ENCODE results near the gene RABL6.
"Not testable (repeated sequence)": the region's sequence is repeated elsewhere in the genome, so short reads cannot be mapped to it uniquely, and the experiment has no call there.

Gene RABL6

GRCh38 chr9:136807281-136808074 is at the start of gene RABL6:
TSS of gene RABL6 (plus strand) at chr9:136807948. CDS start at chr9:136808197, 249 bp downstream.
- peak in 49 of 56 donors; percentile 31 to 80 (median 65) for DNase-seq

- no peak for DNase-seq
Observed at GRCh38 chr9:136759001-136759400, 48.7 kb upstream of the RABL6 start.

GRCh38 chr9:136759436-136760325 is 48.1 kb upstream of the RABL6 start:
- DNase-seq = no peak

GRCh38 chr9:136760424-136760823 is 47.3 kb upstream of the RABL6 start:
- no peak for DNase-seq

- DNase-seq = peak in 23 of 56 donors; percentile 8 to 57 (median 24)
Observed at GRCh38 chr9:136760834-136761544, 46.8 kb upstream of the RABL6 start.

GRCh38 chr9:136761545-136761981 is 46.2 kb upstream of the RABL6 start:
- DNase-seq = no peak

- no peak for DNase-seq
Observed at GRCh38 chr9:136762221-136762691, 45.5 kb upstream of the RABL6 start.

GRCh38 chr9:136762915-136763648 is 44.7 kb upstream of the RABL6 start:
- no peak for DNase-seq

GRCh38 chr9:136763649-136764035 is 44.1 kb upstream of the RABL6 start:
- no peak for DNase-seq

- no peak for DNase-seq
Observed at GRCh38 chr9:136764301-136764891, 43.4 kb upstream of the RABL6 start, which contains the start of gene LCN15. TSS of gene LCN15 (minus strand) at chr9:136764518. CDS start at chr9:136764488, 30 bp downstream.

GRCh38 chr9:136765041-136765440 is 42.7 kb upstream of the RABL6 start:
- no peak for DNase-seq

GRCh38 chr9:136765745-136766409 is 41.9 kb upstream of the RABL6 start:
- DNase-seq = not testable (repeated sequence)

- DNase-seq = peak in 26 of 56 donors; percentile 7 to 59 (median 28)
Observed at GRCh38 chr9:136766410-136767120, 41.2 kb upstream of the RABL6 start.

GRCh38 chr9:136769710-136770191 is 38.0 kb upstream of the RABL6 start:
- peak in 11 of 56 donors; percentile 5 to 53 (median 17) for DNase-seq

GRCh38 chr9:136771907-136772415 is 35.8 kb upstream of the RABL6 start:
- no peak for DNase-seq

- peak in 7 of 56 donors; percentile 11 to 44 (median 25) for DNase-seq
Observed at GRCh38 chr9:136773386-136774044, 34.2 kb upstream of the RABL6 start.

- no peak for DNase-seq
Observed at GRCh38 chr9:136774416-136775045, 33.2 kb upstream of the RABL6 start.
